Measurements from ENCODE around the gene USP33. TPM values are rescaled to one million over a fixed set of nuclear protein-coding genes. Genes with fewer than 3 reads are reported as not detected.
"Not testable (repeated sequence)": the region's sequence is repeated elsewhere in the genome, so short reads cannot be mapped to it uniquely, and the experiment has no call there.

Gene USP33
- total RNA-seq, 2 experiments from 2014 or later: 46.2 to 48.5 TPM

GRCh38 chr1:77649127-77649526 lies 110.5 kb downstream of the USP33 start:
- Mint-ChIP-seq H3K4me3 (no peak overlapping the region), H3K9me3 (ENCODE audit: low read depth) (peaks cover 13% of the 10 kb centered on the region), H3K36me3 (peaks cover 66% of the 10 kb centered on the region), H3K27me3 (no peaks in the 10 kb centered on the region), H3K4me1 (peaks cover 8% of the 10 kb centered on the region), H3K27ac (no peak overlapping the region)
- ATAC-seq (no peak), DNase-seq (no peak)
- CTCF ChIA-PET: no interaction called here

GRCh38 chr1:77646224-77646623 lies 113.4 kb downstream of the USP33 start:
- H3K27ac Mint-ChIP-seq, DNase-seq, H3K27me3 Mint-ChIP-seq, H3K4me3 Mint-ChIP-seq, H3K4me1 Mint-ChIP-seq, CTCF ChIA-PET, ATAC-seq: not testable (repeated sequence)
- H3K36me3 Mint-ChIP-seq: peaks cover 50% of the 10 kb centered on the region
- peaks cover 10% of the 10 kb centered on the region for H3K9me3 Mint-ChIP-seq (ENCODE audit: low read depth)

Other genes with a start within 250 kb of the USP33 start
- 10 to 100 TPM; 32.3 to 32.7 TPM for gene ZZZ3, start 77.2 kb downstream of the USP33 start, total RNA-seq
- gene MIGA1, start 19.8 kb upstream of the USP33 start, total RNA-seq: 10 to 100 TPM in 1 of 2 experiments, 1 to 10 TPM in 1; 9.2 to 11.6 TPM
- 1 to 10 TPM; 1.4 to 2.7 TPM for gene NEXN, start 128.8 kb upstream of the USP33 start, total RNA-seq
- 100 to 1,000 TPM; 220 to 222 TPM for gene FUBP1, start 219.2 kb upstream of the USP33 start, total RNA-seq
- 10 to 100 TPM; 11.5 to 23.0 TPM for gene DNAJB4, start 245.1 kb upstream of the USP33 start, total RNA-seq

Measured in activated CD8-positive, alpha-beta memory T cell treated with anti-CD3 and anti-CD28 coated beads, Interleukin-2, amount 10 ng/mL, durations not matched to agents 7 days and 5 days (primary cell).